DOHH2 (cell line): Measurements from ENCODE around the gene THSD8.

Source experiments
- H3F3A ChIP-seq: fragments of 200-600 bp; sonication (generic), shearing (Covaris generic); 2 replicates; pipeline ENCODE4 v1.6.0; 2016; ENCODE audit warnings: antibody characterized with exemption, mild to moderate bottlenecking; ENCODE audit not compliant: control insufficient read depth, insufficient read depth
- H3K27ac ChIP-seq: fragments of 200-600 bp; sonication (generic); 2 replicates; pipeline ENCODE4 v1.5.1; 2014; ENCODE audit warnings: low read depth, mild to moderate bottlenecking, low read length, moderate library complexity
- H3K27me3 ChIP-seq: fragments of 200-600 bp; sonication (generic); 2 replicates; pipeline ENCODE4 v1.6.1; 2014; ENCODE audit warnings: mild to moderate bottlenecking, low read length, mixed read lengths; ENCODE audit not compliant: control insufficient read depth
- H3K36me3 ChIP-seq: fragments of 200-600 bp; sonication (generic); 2 replicates; pipeline ENCODE4 v1.6.1; 2014; ENCODE audit warnings: mild to moderate bottlenecking, low read length, moderate library complexity, mixed read lengths; ENCODE audit not compliant: control insufficient read depth
- H3K4me1 ChIP-seq: fragments of 200-600 bp; sonication (generic); 2 replicates; pipeline ENCODE4 v1.6.1; 2014; ENCODE audit warnings: mild to moderate bottlenecking, low read length, mixed read lengths; ENCODE audit not compliant: control insufficient read depth
- H3K4me2 ChIP-seq: fragments of 200-600 bp; sonication (generic); 2 replicates; pipeline ENCODE4 v1.6.0; 2014; ENCODE audit warnings: mild to moderate bottlenecking, low read length, moderate library complexity
- H3K4me3 ChIP-seq: fragments of 200-600 bp; sonication (generic); 2 replicates; pipeline ENCODE4 v1.5.1; 2014; ENCODE audit warnings: mild to moderate bottlenecking, low read length, mixed read lengths
- H3K79me2 ChIP-seq: fragments of 200-600 bp; sonication (generic); 2 replicates; pipeline ENCODE4 v1.6.1; 2014; ENCODE audit warnings: mild to moderate bottlenecking, low read length, mixed read lengths; ENCODE audit not compliant: control insufficient read depth
- H3K9me2 ChIP-seq: fragments of 200-600 bp; sonication (generic); replicated peaks from 2 replicates; pipeline ENCODE4 v1.6.1; 2014; ENCODE audit warnings: mild to moderate bottlenecking, low read length, mixed read lengths; ENCODE audit not compliant: control insufficient read depth
- H3K9me3 ChIP-seq: fragments of 200-600 bp; sonication (generic); 2 replicates; pipeline ENCODE4 v1.6.1; 2014; ENCODE audit warnings: antibody characterized with exemption, low read length, mixed read lengths; ENCODE audit not compliant: control insufficient read depth, insufficient read depth
- H4K20me1 ChIP-seq: fragments of 200-600 bp; sonication (generic); 2 replicates; pipeline ENCODE4 v1.6.0; 2014; ENCODE audit warnings: low read depth, mild to moderate bottlenecking, antibody characterized with exemption, low read length, moderate library complexity; ENCODE audit not compliant: control insufficient read depth, insufficient read depth
- CTCF ChIP-seq: fragments of 200-600 bp; sonication (generic); IDR thresholded peaks from one replicate; pipeline ENCODE4 v1.5.1; 2014; ENCODE audit warnings: antibody characterized with exemption, mild to moderate bottlenecking, low read depth, low read length; ENCODE audit not compliant: poor library complexity, severe bottlenecking
- EZH2phosphoT487 ChIP-seq: fragments of 200-600 bp; sonication (generic); IDR thresholded peaks from 2 replicates; pipeline ENCODE4 v1.6.1; 2017; ENCODE audit warnings: borderline replicate concordance, mild to moderate bottlenecking, antibody characterized with exemption, low read length, moderate library complexity, mixed read lengths

Gene THSD8

GRCh38 chr19:12769689-12770088, 32.2 kb upstream of the THSD8 start:
- Histone ChIP-seq H3K4me3 (no peak overlapping the region), H3F3A (peaks cover 7% of the 10 kb centered on the region; the same call in 1 of the 2 replicates), H3K79me2 (no peaks in the 10 kb centered on the region), H3K9me2 (no peaks in the 10 kb centered on the region), H3K4me1 (peaks cover 6% of the 10 kb centered on the region), H3K27me3 (no peaks in the 10 kb centered on the region), H3K36me3 (peaks cover 3% of the 10 kb centered on the region; the same call in 1 of the 2 replicates), H3K4me2 (no peak overlapping the region), H3K27ac (no peak overlapping the region), H4K20me1 (no peaks in the 10 kb centered on the region), H3K9me3 (no peaks in the 10 kb centered on the region)
- TF ChIP-seq EZH2phosphoT487 (no peak), CTCF (no peak)

DNA sequence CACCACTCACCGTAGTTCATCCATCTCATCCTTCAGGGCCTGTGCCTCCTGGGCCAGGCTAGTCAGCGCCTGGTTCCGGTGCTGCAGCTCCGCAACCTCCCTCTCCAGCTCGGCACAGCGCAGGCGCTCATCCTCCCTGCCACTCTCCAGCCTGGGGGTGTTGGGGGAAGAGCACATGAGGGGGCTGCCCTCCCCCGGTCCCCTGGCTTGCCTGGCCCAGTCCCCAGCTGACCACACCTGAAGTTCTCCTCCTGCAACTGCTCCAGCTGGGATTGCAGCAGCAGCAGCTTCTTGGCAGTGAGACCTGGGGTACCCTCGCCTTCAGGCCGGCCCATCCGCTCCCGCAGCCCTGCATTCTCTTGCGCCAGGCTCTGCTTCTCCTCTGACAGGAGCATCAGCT, 30.9 kb upstream of the THSD8 start:
- no peak overlapping the region for H3K4me3 ChIP-seq
- H3K9me3 ChIP-seq, result no peaks in the 10 kb centered on the region
- TF ChIP-seq EZH2phosphoT487, result no peak
- TF ChIP-seq CTCF, result no peak
- no peaks in the 10 kb centered on the region for H4K20me1 ChIP-seq
- H3K4me2 ChIP-seq, result no peak overlapping the region
- H3K4me1 ChIP-seq, result peaks cover 11% of the 10 kb centered on the region
- H3K79me2 ChIP-seq, result no peaks in the 10 kb centered on the region
- no peak overlapping the region for H3K27ac ChIP-seq
- no peaks in the 10 kb centered on the region for H3K27me3 ChIP-seq
- no peaks in the 10 kb centered on the region for H3K9me2 ChIP-seq
- H3F3A ChIP-seq, result peaks cover 7% of the 10 kb centered on the region; the same call in 1 of the 2 replicates
- H3K36me3 ChIP-seq, result peaks cover 3% of the 10 kb centered on the region; the same call in 1 of the 2 replicates

DNA sequence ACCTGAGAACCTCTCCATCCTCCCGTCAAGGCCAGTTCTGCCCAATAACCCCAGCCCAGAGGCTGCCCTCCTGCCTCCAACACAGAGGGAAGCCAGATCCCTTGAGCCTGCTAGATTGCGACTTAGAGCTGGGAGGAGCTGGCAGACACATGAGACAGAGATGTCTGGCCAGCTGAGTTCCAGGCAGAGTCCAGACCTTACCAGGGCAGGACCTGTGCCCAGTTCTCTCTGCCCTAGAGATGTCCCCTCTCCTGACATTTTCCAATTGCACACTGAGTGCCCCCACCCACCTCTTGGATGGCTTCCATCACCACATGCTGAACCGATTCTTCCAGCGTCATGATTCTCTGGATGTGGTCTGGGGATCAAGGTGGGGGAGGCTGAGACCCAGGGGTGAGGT, 29.5 kb upstream of the THSD8 start:
- Histone ChIP-seq H3F3A (peaks cover 7% of the 10 kb centered on the region; the same call in 1 of the 2 replicates), H3K4me3 (no peak overlapping the region), H3K9me2 (no peaks in the 10 kb centered on the region), H3K27ac (no peak overlapping the region), H3K4me1 (peaks cover 13% of the 10 kb centered on the region), H3K79me2 (no peaks in the 10 kb centered on the region), H3K4me2 (no peak overlapping the region), H3K36me3 (peaks cover 3% of the 10 kb centered on the region; the same call in 1 of the 2 replicates), H3K27me3 (no peaks in the 10 kb centered on the region), H4K20me1 (no peaks in the 10 kb centered on the region), H3K9me3 (no peaks in the 10 kb centered on the region)
- TF ChIP-seq CTCF (no peak), EZH2phosphoT487 (no peak)
